ENCODE measurements around the gene TTLL5.

Gene TTLL5

GRCh38 chr14:75727124-75727523, 66.1 kb downstream of the TTLL5 start:
- no peak for TF ChIP-seq EZH2phosphoT487 (conservative IDR thresholded peaks at IDR 0.05; ENCODE audit: low read length)
- Histone ChIP-seq H3K27ac (ENCODE audit: low read depth, low read length) (no peak overlapping the region), H4K20me1 (ENCODE audit: low read depth, low read length) (no peaks in the 10 kb centered on the region), H3K79me2 (ENCODE audit: insufficient read depth, low read length) (no peaks in the 10 kb centered on the region), H3K9me2 (replicated peaks; ENCODE audit: insufficient read depth, low read length) (no peaks in the 10 kb centered on the region), H3K36me3 (ENCODE audit: low read length) (peaks cover 20% of the 10 kb centered on the region; the same call in 1 of the 2 replicates), H3K9me3 (ENCODE audit: insufficient read depth, low read length) (no peaks in the 10 kb centered on the region), H3F3A (ENCODE audit: insufficient read depth) (no peaks in the 10 kb centered on the region), H3K4me2 (ENCODE audit: low read depth, low read length, poor library complexity, severe bottlenecking) (no peak overlapping the region), H3K9ac (ENCODE audit: low read length) (no peak overlapping the region), H3K27me3 (ENCODE audit: low read length) (no peaks in the 10 kb centered on the region), H2AFZ (ENCODE audit: low read depth, low read length, severe bottlenecking) (no peak overlapping the region), H3K4me3 (ENCODE audit: insufficient read depth, low read length, poor library complexity, severe bottlenecking) (no peak overlapping the region)

- H3K9me3 ChIP-seq (ENCODE audit: insufficient read depth, low read length), result no peaks in the 10 kb centered on the region
- H3K4me3 ChIP-seq (ENCODE audit: insufficient read depth, low read length, poor library complexity, severe bottlenecking), result no peak overlapping the region
- H3F3A ChIP-seq (ENCODE audit: insufficient read depth), result no peaks in the 10 kb centered on the region
- no peak overlapping the region for H3K9ac ChIP-seq (ENCODE audit: low read length)
- no peaks in the 10 kb centered on the region for H3K79me2 ChIP-seq (ENCODE audit: insufficient read depth, low read length)
- H2AFZ ChIP-seq (ENCODE audit: low read depth, low read length, severe bottlenecking), result no peak overlapping the region
- no peaks in the 10 kb centered on the region for H3K27me3 ChIP-seq (ENCODE audit: low read length)
- H3K4me2 ChIP-seq (ENCODE audit: low read depth, low read length, poor library complexity, severe bottlenecking), result no peak overlapping the region
- TF ChIP-seq CTCF (IDR thresholded peaks at IDR 0.05; ENCODE audit: insufficient read depth, low read length, poor library complexity, severe bottlenecking) (no peak), EZH2phosphoT487 (conservative IDR thresholded peaks at IDR 0.05; ENCODE audit: low read length) (no peak)
- no peaks in the 10 kb centered on the region for H3K9me2 ChIP-seq (replicated peaks; ENCODE audit: insufficient read depth, low read length)
- no peaks in the 10 kb centered on the region for H4K20me1 ChIP-seq (ENCODE audit: low read depth, low read length)
- H3K36me3 ChIP-seq (ENCODE audit: low read length), result no peaks in the 10 kb centered on the region
- no peak overlapping the region for H3K27ac ChIP-seq (ENCODE audit: low read depth, low read length)
Observed at GRCh38 chr14:75732888-75733287, 71.8 kb downstream of the TTLL5 start.

GRCh38 chr14:75734854-75735253, 73.8 kb downstream of the TTLL5 start:
- Histone ChIP-seq H3K79me2 (ENCODE audit: insufficient read depth, low read length) (no peaks in the 10 kb centered on the region), H3K4me3 (ENCODE audit: insufficient read depth, low read length, poor library complexity, severe bottlenecking) (no peak overlapping the region), H3K9ac (ENCODE audit: low read length) (no peak overlapping the region), H3K36me3 (ENCODE audit: low read length) (no peaks in the 10 kb centered on the region), H3K9me3 (ENCODE audit: insufficient read depth, low read length) (no peaks in the 10 kb centered on the region), H3K4me2 (ENCODE audit: low read depth, low read length, poor library complexity, severe bottlenecking) (no peak overlapping the region), H2AFZ (ENCODE audit: low read depth, low read length, severe bottlenecking) (no peak overlapping the region), H3K27me3 (ENCODE audit: low read length) (no peaks in the 10 kb centered on the region), H4K20me1 (ENCODE audit: low read depth, low read length) (no peaks in the 10 kb centered on the region), H3F3A (ENCODE audit: insufficient read depth) (no peaks in the 10 kb centered on the region), H3K27ac (ENCODE audit: low read depth, low read length) (no peak overlapping the region), H3K9me2 (replicated peaks; ENCODE audit: insufficient read depth, low read length) (no peaks in the 10 kb centered on the region)
- TF ChIP-seq EZH2phosphoT487 (conservative IDR thresholded peaks at IDR 0.05; ENCODE audit: low read length) (no peak), CTCF (IDR thresholded peaks at IDR 0.05; ENCODE audit: insufficient read depth, low read length, poor library complexity, severe bottlenecking) (no peak)

GRCh38 chr14:75736845-75737485, 75.9 kb downstream of the TTLL5 start:
- Histone ChIP-seq H4K20me1 (ENCODE audit: low read depth, low read length) (no peaks in the 10 kb centered on the region), H3K9me3 (ENCODE audit: insufficient read depth, low read length) (no peaks in the 10 kb centered on the region), H3K9me2 (replicated peaks; ENCODE audit: insufficient read depth, low read length) (no peaks in the 10 kb centered on the region), H3K4me3 (ENCODE audit: insufficient read depth, low read length, poor library complexity, severe bottlenecking) (no peak overlapping the region), H3K27ac (ENCODE audit: low read depth, low read length) (no peak overlapping the region), H2AFZ (ENCODE audit: low read depth, low read length, severe bottlenecking) (no peak overlapping the region), H3K9ac (ENCODE audit: low read length) (no peak overlapping the region), H3K27me3 (ENCODE audit: low read length) (no peaks in the 10 kb centered on the region), H3F3A (ENCODE audit: insufficient read depth) (no peaks in the 10 kb centered on the region), H3K36me3 (ENCODE audit: low read length) (no peaks in the 10 kb centered on the region), H3K4me2 (ENCODE audit: low read depth, low read length, poor library complexity, severe bottlenecking) (no peak overlapping the region), H3K79me2 (ENCODE audit: insufficient read depth, low read length) (no peaks in the 10 kb centered on the region)
- TF ChIP-seq EZH2phosphoT487 (conservative IDR thresholded peaks at IDR 0.05; ENCODE audit: low read length) (no peak), CTCF (IDR thresholded peaks at IDR 0.05; ENCODE audit: insufficient read depth, low read length, poor library complexity, severe bottlenecking) (no peak)

Data from SU-DHL-6 (cell line).